SKM-1 treated with dmso at 0.1 percent for 144 hours (cell line): Measurements from ENCODE around the gene MRAS.
"Not testable (repeated sequence)": the region's sequence is repeated elsewhere in the genome, so short reads cannot be mapped to it uniquely, and the experiment has no call there.

Source experiments
- DNase-seq: peaks from one replicate; lab custom pipeline; 2025; ENCODE audit not compliant: unreplicated experiment; lab: John Stamatoyannopoulos, UW

MRAS gene

DNA sequence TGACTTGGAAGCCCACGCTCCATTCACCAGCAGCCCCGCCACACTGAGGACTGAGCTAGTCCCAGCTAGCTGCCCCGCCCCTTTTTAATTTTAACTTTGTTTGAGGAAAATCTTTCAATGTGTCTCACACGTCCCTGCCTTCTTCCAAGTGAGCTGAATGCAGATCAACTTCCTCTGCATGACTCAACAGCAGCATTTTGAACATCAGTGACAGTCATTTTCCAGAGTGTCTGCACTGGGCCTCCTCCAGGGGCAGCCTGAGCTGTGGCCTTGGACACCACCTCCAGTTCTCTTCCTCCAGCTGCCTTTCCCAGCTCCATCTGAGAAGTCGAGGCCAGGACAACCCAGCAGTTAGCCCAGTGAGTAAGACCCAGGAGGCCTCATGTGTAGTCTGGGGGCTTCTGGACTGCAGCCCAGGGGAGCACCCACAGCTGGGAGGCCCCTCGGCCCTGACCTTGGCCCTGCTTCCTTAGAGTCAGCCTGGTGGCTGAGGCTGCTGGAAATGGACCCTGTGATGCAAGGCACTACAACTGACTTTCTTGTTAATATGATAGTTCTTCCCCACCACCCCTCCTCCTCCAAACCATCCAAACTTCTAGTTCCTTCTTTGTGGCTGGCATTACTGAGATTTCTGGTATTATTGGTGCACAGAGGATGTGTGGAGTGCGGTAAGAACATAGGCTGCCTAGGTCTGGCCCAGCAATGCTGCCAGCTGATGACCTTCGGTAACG lies 64.6 kb downstream of the MRAS start:
- peak; percentile 65 for DNase-seq

GRCh38 chr3:138416236-138416635 lies 67.9 kb downstream of the MRAS start:
- not testable (repeated sequence) for DNase-seq

- DNase-seq: peak; percentile 75
Observed at GRCh38 chr3:138417559-138417982, 69.2 kb downstream of the MRAS start.

GRCh38 chr3:138418601-138419206 lies 70.3 kb downstream of the MRAS start:
- DNase-seq: no peak

GRCh38 chr3:138423316-138423715 lies 74.9 kb downstream of the MRAS start:
- DNase-seq: no peak

DNA sequence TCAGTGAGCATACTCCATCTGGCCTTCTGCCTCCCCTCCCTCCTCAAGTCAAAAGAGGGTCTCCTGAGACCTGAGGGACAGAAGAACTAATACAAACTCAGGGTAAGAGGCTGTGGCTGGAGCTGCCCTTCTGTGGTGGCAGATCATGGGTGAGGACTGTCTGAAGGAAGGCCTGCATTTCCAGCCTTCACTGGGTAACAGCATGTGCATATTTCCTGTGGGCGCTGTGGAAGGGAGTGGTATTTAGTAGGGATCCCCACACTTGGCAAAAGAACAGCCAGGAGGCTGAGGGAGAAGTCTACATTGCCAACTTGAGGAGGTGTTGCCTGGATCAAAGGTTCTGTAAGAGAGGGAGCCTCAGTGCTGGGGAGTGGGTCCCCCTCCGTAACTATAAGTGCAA lies 75.9 kb downstream of the MRAS start:
- no peak for DNase-seq

DNA sequence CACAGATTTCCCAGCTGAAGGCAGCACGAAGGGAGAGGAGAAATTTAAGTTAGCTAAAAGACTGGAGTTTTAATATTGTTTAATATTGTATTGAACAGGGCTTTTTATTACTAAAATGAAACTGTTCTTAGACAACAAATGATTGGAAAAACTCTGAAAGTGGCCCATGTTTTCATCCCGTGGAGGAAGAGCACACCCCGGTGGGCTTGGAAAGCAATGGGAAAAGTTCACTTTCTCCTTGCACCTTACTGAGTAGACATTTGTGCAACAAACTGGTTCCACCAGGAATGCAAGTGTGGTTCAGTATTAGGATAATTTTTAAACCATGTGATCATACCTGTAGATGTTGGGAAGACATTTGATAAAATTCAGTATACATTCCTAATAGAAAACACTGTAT lies 77.8 kb downstream of the MRAS start:
- no peak for DNase-seq

DNA sequence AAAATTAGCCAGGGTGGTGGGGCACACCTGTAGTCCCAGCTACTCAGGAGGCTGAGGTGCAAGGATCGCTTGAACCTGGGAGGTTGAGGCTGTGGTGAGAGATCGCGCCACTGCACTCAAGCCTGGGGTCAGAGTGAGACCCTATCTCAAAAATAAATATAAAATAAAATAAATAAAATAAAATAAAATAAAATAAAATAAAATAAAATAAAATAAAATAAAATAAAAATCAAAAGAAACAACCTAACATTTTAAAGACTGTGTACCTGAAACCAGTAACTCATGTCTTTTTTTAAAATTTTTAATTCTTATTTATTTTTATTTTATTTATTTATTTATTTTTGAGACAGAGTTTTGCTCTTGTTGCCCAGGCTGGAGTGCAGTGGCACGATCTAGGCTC lies 78.4 kb downstream of the MRAS start:
- DNase-seq: not testable (repeated sequence)

DNA sequence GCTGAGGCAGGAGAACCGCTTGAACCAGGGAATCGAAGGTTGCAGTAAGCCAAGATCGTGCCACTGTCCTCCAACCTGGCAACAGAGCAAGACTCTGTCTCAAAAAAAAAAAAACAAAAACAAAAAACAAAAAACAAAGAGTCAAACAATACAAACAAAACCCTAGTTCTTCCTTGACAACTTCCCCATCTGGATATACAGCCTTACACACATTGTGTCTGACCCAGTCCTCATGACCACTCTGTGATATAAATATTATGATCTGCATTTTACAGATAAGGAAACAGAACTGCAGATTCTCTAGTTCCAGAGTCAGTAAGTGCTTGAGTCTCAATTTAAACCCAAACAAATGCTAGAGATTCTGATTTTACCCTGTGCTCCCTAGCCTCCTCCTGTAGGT lies 81.3 kb downstream of the MRAS start:
- DNase-seq: no peak

- no peak for DNase-seq
Observed at GRCh38 chr3:138432576-138433240, 84.3 kb downstream of the MRAS start.

- no peak for DNase-seq
Observed at GRCh38 chr3:138433892-138434275, 85.5 kb downstream of the MRAS start.

- DNase-seq: peak; percentile 36
Observed at GRCh38 chr3:138434276-138434874, 86.0 kb downstream of the MRAS start, which contains the start of gene ESYT3. TSS of gene ESYT3 (plus strand) at chr3:138434616. CDS start at chr3:138434799, 183 bp downstream.

GRCh38 chr3:138434875-138435772 lies 86.7 kb downstream of the MRAS start:
- peak; percentile 5 for DNase-seq

- no peak for DNase-seq
Observed at GRCh38 chr3:138435840-138436239, 87.5 kb downstream of the MRAS start.

DNA sequence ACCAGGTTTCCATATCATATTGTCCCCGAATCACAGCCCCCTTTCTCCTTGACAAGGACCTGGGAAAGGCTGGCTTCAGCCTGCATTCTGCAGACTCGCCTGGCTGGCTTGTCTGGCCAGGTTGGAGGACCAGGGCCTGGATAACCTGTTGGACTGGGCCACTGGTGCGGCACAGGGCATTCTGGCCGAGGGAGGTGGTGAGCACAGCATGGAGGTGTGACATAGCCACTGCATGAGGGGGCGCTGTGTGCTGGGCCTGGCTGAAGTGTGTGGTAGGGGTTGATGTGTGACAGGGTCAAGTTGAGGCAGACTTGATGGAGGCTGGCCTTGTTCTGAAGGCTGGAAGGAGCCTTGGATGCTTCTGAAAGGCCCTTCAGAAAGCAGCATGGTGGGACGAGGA lies 88.9 kb downstream of the MRAS start:
- DNase-seq: no peak

DNA sequence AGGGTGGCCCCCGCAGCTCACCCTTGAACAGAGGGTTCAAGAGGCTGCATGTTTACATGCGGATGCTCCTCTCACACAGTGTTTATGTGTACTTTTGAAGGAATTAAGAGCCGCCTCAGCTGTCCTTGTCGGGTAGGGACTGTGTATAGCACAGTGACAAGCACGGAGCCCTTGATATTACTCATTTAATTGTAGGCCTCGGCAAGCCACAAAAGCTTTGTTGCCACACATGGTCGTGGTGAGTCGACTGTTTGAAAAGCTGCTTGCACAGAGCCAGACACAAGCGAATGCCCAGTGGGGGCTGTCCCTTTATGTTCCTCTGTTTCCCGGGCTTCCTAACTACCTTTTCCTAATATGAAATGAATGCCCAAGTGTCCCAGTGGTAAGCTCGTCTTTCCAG lies 90.5 kb downstream of the MRAS start:
- DNase-seq: no peak

GRCh38 chr3:138439646-138440045 lies 91.3 kb downstream of the MRAS start:
- DNase-seq: no peak

- peak; percentile 26 for DNase-seq
Observed at GRCh38 chr3:138440121-138440521, 91.7 kb downstream of the MRAS start.

GRCh38 chr3:138440596-138440995 lies 92.2 kb downstream of the MRAS start:
- DNase-seq: no peak

DNA sequence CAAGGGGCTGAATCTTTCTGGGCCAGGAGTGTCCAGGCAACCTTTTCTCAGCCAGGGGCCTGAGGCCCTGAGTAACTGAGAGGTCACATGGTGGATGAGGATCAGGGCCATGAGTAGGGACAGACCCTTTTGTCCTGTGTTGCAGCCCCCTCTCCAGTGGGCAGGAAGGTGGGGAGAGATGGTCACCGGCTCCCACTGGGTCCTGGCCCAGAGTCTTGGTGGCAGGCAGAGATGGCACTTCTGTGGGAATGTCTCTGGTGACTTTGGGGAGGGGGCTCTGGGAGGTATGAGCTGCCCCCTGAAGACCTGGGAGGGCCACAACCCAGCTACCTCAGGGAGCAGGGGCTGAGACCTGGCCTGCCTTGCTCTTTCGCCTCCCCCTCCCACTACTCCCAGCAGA lies 92.9 kb downstream of the MRAS start:
- no peak for DNase-seq

- no peak for DNase-seq
Observed at GRCh38 chr3:138441742-138442141, 93.4 kb downstream of the MRAS start.
